ENCODE results near the gene TUNAR. TPM values are rescaled to one million over a fixed set of nuclear protein-coding genes. Genes with fewer than 3 reads are reported as not detected.

The TUNAR gene
- total RNA-seq, 1 experiment from 2014 or later: 0.10 TPM

- no TSS peak for BruUV-seq (replicated peaks)
- no peak overlapping the region for H3K27ac ChIP-seq (ENCODE audit: low read length)
- no peaks in the 10 kb centered on the region; the same call in 1 of the 2 replicates for H3K27me3 ChIP-seq (ENCODE audit: control insufficient read depth, insufficient read depth, low read length)
- intact Hi-C loops (cut with micrococcal nuclease; ENCODE audit: unreplicated experiment): loop anchor here (10.0 kb wide), 1 partner anchor 98 kb away; no protein-coding TSS in a partner anchor
- TF ChIP-seq SIN3A (IDR thresholded peaks at IDR 0.05; ENCODE audit: borderline replicate concordance, insufficient read depth, low read depth, low read length) (no peak), REST (IDR thresholded peaks at IDR 0.05; ENCODE audit: insufficient read depth in 1 of 2, low read depth in 2 of 2, low read length in 1 of 2) (no peak), POLR2AphosphoS5 (IDR thresholded peaks at IDR 0.05; ENCODE audit: low read depth, low read length) (no peak), TCF7L2 (IDR thresholded peaks at IDR 0.05; ENCODE audit: low read depth, low read length) (no peak)
- TF ChIP-seq, protein P1, sequence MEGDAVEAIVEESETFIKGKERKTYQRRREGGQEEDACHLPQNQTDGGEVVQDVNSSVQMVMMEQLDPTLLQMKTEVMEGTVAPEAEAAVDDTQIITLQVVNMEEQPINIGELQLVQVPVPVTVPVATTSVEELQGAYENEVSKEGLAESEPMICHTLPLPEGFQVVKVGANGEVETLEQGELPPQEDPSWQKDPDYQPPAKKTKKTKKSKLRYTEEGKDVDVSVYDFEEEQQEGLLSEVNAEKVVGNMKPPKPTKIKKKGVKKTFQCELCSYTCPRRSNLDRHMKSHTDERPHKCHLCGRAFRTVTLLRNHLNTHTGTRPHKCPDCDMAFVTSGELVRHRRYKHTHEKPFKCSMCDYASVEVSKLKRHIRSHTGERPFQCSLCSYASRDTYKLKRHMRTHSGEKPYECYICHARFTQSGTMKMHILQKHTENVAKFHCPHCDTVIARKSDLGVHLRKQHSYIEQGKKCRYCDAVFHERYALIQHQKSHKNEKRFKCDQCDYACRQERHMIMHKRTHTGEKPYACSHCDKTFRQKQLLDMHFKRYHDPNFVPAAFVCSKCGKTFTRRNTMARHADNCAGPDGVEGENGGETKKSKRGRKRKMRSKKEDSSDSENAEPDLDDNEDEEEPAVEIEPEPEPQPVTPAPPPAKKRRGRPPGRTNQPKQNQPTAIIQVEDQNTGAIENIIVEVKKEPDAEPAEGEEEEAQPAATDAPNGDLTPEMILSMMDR (IDR thresholded peaks at IDR 0.05): no peak
- in situ Hi-C loops (cut with HindIII; ENCODE audit: low pct_unique_long_range_greater_than_20kb, low sequenced_read_pairs): no loop called here
- no peak overlapping the region for H3K4me3 ChIP-seq (ENCODE audit: low read depth in 2 of 2, low read length in 2 of 2)
- ATAC-seq (no peak), DNase-seq (ENCODE audit: low read depth, low spot score) (no peak)
- no peaks in the 10 kb centered on the region for H3K4me1 ChIP-seq (ENCODE audit: control insufficient read depth, insufficient read depth, low read length)
- POLR2A ChIA-PET: no interaction called here
- CTCF ChIA-PET: no interaction called here
- H3K36me3 ChIP-seq (ENCODE audit: control insufficient read depth, insufficient read depth, low read length): no peaks in the 10 kb centered on the region
- H3K9me3 ChIP-seq (ENCODE audit: control insufficient read depth, insufficient read depth, low read depth, low read length): no peaks in the 10 kb centered on the region
These were observed 20.6 kb downstream of the TUNAR start for GRCh38 chr14:95897280-95897679.

- no peak overlapping the region for H3K27ac ChIP-seq (ENCODE audit: low read length)
- H3K4me1 ChIP-seq (ENCODE audit: control insufficient read depth, insufficient read depth, low read length): no peaks in the 10 kb centered on the region
- H3K36me3 ChIP-seq (ENCODE audit: control insufficient read depth, insufficient read depth, low read length): no peaks in the 10 kb centered on the region
- TF ChIP-seq POLR2AphosphoS5 (IDR thresholded peaks at IDR 0.05; ENCODE audit: low read depth, low read length): no peak
- TF ChIP-seq, protein P1 (IDR thresholded peaks at IDR 0.05): no peak
- TF ChIP-seq REST (IDR thresholded peaks at IDR 0.05; ENCODE audit: insufficient read depth in 1 of 2, low read depth in 2 of 2, low read length in 1 of 2): no peak
- TF ChIP-seq TCF7L2 (IDR thresholded peaks at IDR 0.05; ENCODE audit: low read depth, low read length): no peak
- no peak for TF ChIP-seq SIN3A (IDR thresholded peaks at IDR 0.05; ENCODE audit: borderline replicate concordance, insufficient read depth, low read depth, low read length)
- BruUV-seq (replicated peaks): no TSS peak
- in situ Hi-C loops (cut with HindIII; ENCODE audit: low pct_unique_long_range_greater_than_20kb, low sequenced_read_pairs) (no loop called here), intact Hi-C loops (cut with micrococcal nuclease; ENCODE audit: unreplicated experiment) (no loop called here)
- DNase-seq (ENCODE audit: low read depth, low spot score) (no peak), ATAC-seq (no peak)
- no peaks in the 10 kb centered on the region for H3K9me3 ChIP-seq (ENCODE audit: control insufficient read depth, insufficient read depth, low read depth, low read length)
- no peaks in the 10 kb centered on the region; the same call in 1 of the 2 replicates for H3K27me3 ChIP-seq (ENCODE audit: control insufficient read depth, insufficient read depth, low read length)
- POLR2A ChIA-PET: no interaction called here
- no peak overlapping the region for H3K4me3 ChIP-seq (ENCODE audit: low read depth in 2 of 2, low read length in 2 of 2)
- CTCF ChIA-PET: no interaction called here
These were observed 24.4 kb downstream of the TUNAR start for GRCh38 chr14:95901054-95901453.
